HG02763 (cell line): ENCODE results near the gene CCL28.
"Not testable (repeated sequence)": the region's sequence is repeated elsewhere in the genome, so short reads cannot be mapped to it uniquely, and the experiment has no call there.

Experiments used
- ATAC-seq: cut with Tn5 transposase; IDR thresholded peaks from one replicate; pipeline ENCODE4 v1.9.1; 2021; ENCODE audit warnings: mild to moderate bottlenecking, moderate library complexity; ENCODE audit not compliant: unreplicated experiment

Gene CCL28

GRCh38 chr5:43412156-43412555, at the start of gene CCL28:
Gene CCL28, minus strand, starts transcription at chr5:43412391. Its CDS starts 75 bp downstream, at chr5:43412316.
- ATAC-seq: no peak

GRCh38 chr5:43461066-43461465, 48.9 kb upstream of the CCL28 start:
- ATAC-seq: no peak

- ATAC-seq: no peak
Observed at GRCh38 chr5:43456556-43456955, 44.4 kb upstream of the CCL28 start.

- ATAC-seq: not testable (repeated sequence)
Observed at GRCh38 chr5:43441575-43441974, 29.4 kb upstream of the CCL28 start.

- no peak for ATAC-seq
Observed at GRCh38 chr5:43437062-43437660, 25.0 kb upstream of the CCL28 start.

- ATAC-seq: no peak
Observed at GRCh38 chr5:43433382-43433781, 21.2 kb upstream of the CCL28 start.

GRCh38 chr5:43432486-43433375, 20.5 kb upstream of the CCL28 start:
- no peak for ATAC-seq

- no peak for ATAC-seq
Observed at GRCh38 chr5:43429706-43430105, 17.5 kb upstream of the CCL28 start.

- no peak for ATAC-seq
Observed at GRCh38 chr5:43429016-43429415, 16.8 kb upstream of the CCL28 start.

- no peak for ATAC-seq
Observed at GRCh38 chr5:43427306-43427705, 15.1 kb upstream of the CCL28 start.

- ATAC-seq: no peak
Observed at GRCh38 chr5:43425983-43426382, 13.8 kb upstream of the CCL28 start.

- ATAC-seq: not testable (repeated sequence)
Observed at GRCh38 chr5:43423086-43423485, 10.9 kb upstream of the CCL28 start.

- ATAC-seq: no peak
Observed at GRCh38 chr5:43422143-43422542, 10.0 kb upstream of the CCL28 start.

- no peak for ATAC-seq
Observed at GRCh38 chr5:43421450-43422133, 9.4 kb upstream of the CCL28 start.

GRCh38 chr5:43420241-43420640, 8.1 kb upstream of the CCL28 start:
- no peak for ATAC-seq

GRCh38 chr5:43418561-43418960, 6.4 kb upstream of the CCL28 start:
- no peak for ATAC-seq

GRCh38 chr5:43416803-43417394, 4.7 kb upstream of the CCL28 start:
- ATAC-seq: no peak

GRCh38 chr5:43415935-43416802, 4.0 kb upstream of the CCL28 start:
- ATAC-seq: no peak

- ATAC-seq: no peak
Observed at GRCh38 chr5:43413966-43414365, 1.8 kb upstream of the CCL28 start.

- no peak for ATAC-seq
Observed at GRCh38 chr5:43412644-43413043, 453 bp upstream of the CCL28 start.
